GM10847 (cell line): Measurements from ENCODE around the gene TMEM233.

Experiments used
- POLR2A ChIP-seq: IDR thresholded peaks from 2 replicates; pipeline ENCODE4 v1.6.1; 2011; ENCODE audit not compliant: insufficient read length; ENCODE audit errors: extremely low read depth

Gene TMEM233

GRCh38 chr12:119594772-119595445 is 1.3 kb downstream of the TMEM233 start:
- no peak for TF ChIP-seq POLR2A

- TF ChIP-seq POLR2A, result no peak
Observed at GRCh38 chr12:119598159-119598558, 4.6 kb downstream of the TMEM233 start.

- no peak for TF ChIP-seq POLR2A
Observed at GRCh38 chr12:119601877-119602733, 8.5 kb downstream of the TMEM233 start.

GRCh38 chr12:119602734-119603094 is 9.1 kb downstream of the TMEM233 start:
- no peak for TF ChIP-seq POLR2A

GRCh38 chr12:119603767-119604166 is 10.2 kb downstream of the TMEM233 start:
- no peak for TF ChIP-seq POLR2A

- no peak for TF ChIP-seq POLR2A
Observed at GRCh38 chr12:119609358-119609757, 15.8 kb downstream of the TMEM233 start.

GRCh38 chr12:119613319-119613936 is 19.9 kb downstream of the TMEM233 start:
- TF ChIP-seq POLR2A, result no peak

- TF ChIP-seq POLR2A, result no peak
Observed at GRCh38 chr12:119614705-119615104, 21.1 kb downstream of the TMEM233 start.

GRCh38 chr12:119615518-119616475 is 22.2 kb downstream of the TMEM233 start:
- no peak for TF ChIP-seq POLR2A

- no peak for TF ChIP-seq POLR2A
Observed at GRCh38 chr12:119620490-119620889, 26.9 kb downstream of the TMEM233 start.

GRCh38 chr12:119621878-119622277 is 28.3 kb downstream of the TMEM233 start:
- TF ChIP-seq POLR2A, result no peak

- TF ChIP-seq POLR2A, result no peak
Observed at GRCh38 chr12:119624966-119625365, 31.4 kb downstream of the TMEM233 start.

- no peak for TF ChIP-seq POLR2A
Observed at GRCh38 chr12:119627019-119627643, 33.6 kb downstream of the TMEM233 start.

GRCh38 chr12:119627686-119628085 is 34.1 kb downstream of the TMEM233 start:
- TF ChIP-seq POLR2A, result no peak

GRCh38 chr12:119630223-119630780 is 36.7 kb downstream of the TMEM233 start:
- TF ChIP-seq POLR2A, result no peak
